Fibroblast of the conjunctiva (primary cell): ENCODE measurements around the gene TMEM51.
"Not testable (repeated sequence)": the region's sequence is repeated elsewhere in the genome, so short reads cannot be mapped to it uniquely, and the experiment has no call there.

Experiments
- DNase-seq: peaks from one replicate; pipeline ENCODE4 v3.0.0-alpha.2; 2010; ENCODE audit warnings: low read depth

TMEM51 gene

GRCh38 chr1:15154480-15155036 is 1.0 kb downstream of the TMEM51 start:
- no peak for DNase-seq

- no peak for DNase-seq
Observed at GRCh38 chr1:15155191-15155590, 1.6 kb downstream of the TMEM51 start.

GRCh38 chr1:15155888-15156741 is 2.6 kb downstream of the TMEM51 start:
- DNase-seq, result no peak

GRCh38 chr1:15156807-15157380 is 3.3 kb downstream of the TMEM51 start:
- DNase-seq, result no peak

- no peak for DNase-seq
Observed at GRCh38 chr1:15157524-15158399, 4.2 kb downstream of the TMEM51 start.

- DNase-seq, result no peak
Observed at GRCh38 chr1:15158506-15159165, 5.1 kb downstream of the TMEM51 start.

GRCh38 chr1:15159166-15159555 is 5.6 kb downstream of the TMEM51 start:
- no peak for DNase-seq

GRCh38 chr1:15160626-15161025 is 7.1 kb downstream of the TMEM51 start:
- no peak for DNase-seq

GRCh38 chr1:15167386-15167785 is 13.8 kb downstream of the TMEM51 start:
- no peak for DNase-seq

- DNase-seq, result no peak
Observed at GRCh38 chr1:15168479-15168878, 14.9 kb downstream of the TMEM51 start.

GRCh38 chr1:15170071-15170470 is 16.5 kb downstream of the TMEM51 start:
- DNase-seq, result no peak

- DNase-seq, result no peak
Observed at GRCh38 chr1:15171271-15171908, 17.8 kb downstream of the TMEM51 start.

- no peak for DNase-seq
Observed at GRCh38 chr1:15172405-15173259, 19.1 kb downstream of the TMEM51 start.

- no peak for DNase-seq
Observed at GRCh38 chr1:15173863-15174614, 20.5 kb downstream of the TMEM51 start.

GRCh38 chr1:15174615-15174983 is 21.1 kb downstream of the TMEM51 start:
- no peak for DNase-seq

GRCh38 chr1:15175324-15176094 is 22.0 kb downstream of the TMEM51 start:
- DNase-seq, result not testable (repeated sequence)

GRCh38 chr1:15176120-15176519 is 22.6 kb downstream of the TMEM51 start:
- no peak for DNase-seq

GRCh38 chr1:15176898-15177665 is 23.5 kb downstream of the TMEM51 start:
- no peak for DNase-seq
